ENCODE data around the gene VPS35L. TPM values are rescaled to one million over a fixed set of nuclear protein-coding genes. Genes with fewer than 3 reads are reported as not detected.
A peak's percentile ranks its signal among the peaks of the same experiment; 100 is the strongest.

The VPS35L gene
- total and polyA plus RNA-seq, 2 experiments from 2014 or later = 47.5 to 52.8 TPM

GRCh38 chr16:19521471-19522396, 33.8 kb upstream of the VPS35L start, which contains the start of gene GDE1:
TSS of gene GDE1 (minus strand) at chr16:19522098. CDS start at chr16:19521964, 134 bp downstream.
- under 1% methylated on average over 53 of the region's 62 CpGs for WGBS (ENCODE audit: low lambda C conversion rate, missing lambda C conversion rate)
- Histone ChIP-seq H3K27ac (peak within 1 kb of the TSS; percentile 94), H3K9me3 (ENCODE audit: low read depth) (no peaks in the 10 kb centered on the region), H2AFZ (peak within 1 kb of the TSS; percentile 73), H3K9me2 (replicated peaks; ENCODE audit: insufficient read depth) (no peaks in the 10 kb centered on the region), H3K79me2 (peaks cover 54% of the 10 kb centered on the region), H3K36me3 (replicated peaks; ENCODE audit: insufficient read depth, low read depth) (no peaks in the 10 kb centered on the region), H3K4me3 (peak within 1 kb of the TSS; percentile 87), H3K27me3 (no peaks in the 10 kb centered on the region), H3K4me1 (ENCODE audit: insufficient read depth) (peaks cover 10% of the 10 kb centered on the region), H4K20me1 (ENCODE audit: insufficient read depth, poor library complexity, severe bottlenecking) (peaks cover 11% of the 10 kb centered on the region), H3K4me2 (peak within 1 kb of the TSS; percentile 86)
- peak; percentile 97 for DNase-seq (ENCODE audit: low spot score)
- peak; percentile 38 for TF ChIP-seq CTCF (IDR thresholded peaks at IDR 0.05; ENCODE audit: poor library complexity)
- no peak for TF ChIP-seq EZH2 (IDR thresholded peaks at IDR 0.05; ENCODE audit: borderline replicate concordance)

- Histone ChIP-seq H3K4me1 (ENCODE audit: insufficient read depth) (peaks cover 10% of the 10 kb centered on the region), H3K27ac (no peak overlapping the region), H3K79me2 (peaks cover 53% of the 10 kb centered on the region), H3K4me3 (no peak overlapping the region), H3K9me2 (replicated peaks; ENCODE audit: insufficient read depth) (no peaks in the 10 kb centered on the region), H3K27me3 (no peaks in the 10 kb centered on the region), H2AFZ (peak overlapping the region; percentile 11), H3K4me2 (peak overlapping the region; percentile 53), H3K36me3 (replicated peaks; ENCODE audit: insufficient read depth, low read depth) (no peaks in the 10 kb centered on the region), H4K20me1 (ENCODE audit: insufficient read depth, poor library complexity, severe bottlenecking) (peaks cover 11% of the 10 kb centered on the region), H3K9me3 (ENCODE audit: low read depth) (no peaks in the 10 kb centered on the region)
- 35% methylated on average over 5 of the region's 5 CpGs for WGBS (ENCODE audit: low lambda C conversion rate, missing lambda C conversion rate)
- no peak for DNase-seq (ENCODE audit: low spot score)
- TF ChIP-seq EZH2phosphoT487 (IDR thresholded peaks at IDR 0.05; ENCODE audit: low read depth, severe bottlenecking, unreplicated experiment) (no peak), EZH2 (IDR thresholded peaks at IDR 0.05; ENCODE audit: borderline replicate concordance) (no peak), CTCF (IDR thresholded peaks at IDR 0.05; ENCODE audit: poor library complexity) (no peak)
Measured at GRCh38 chr16:19522397-19522732, 33.1 kb upstream of the VPS35L start.

- Histone ChIP-seq H3K36me3 (replicated peaks; ENCODE audit: insufficient read depth, low read depth) (no peaks in the 10 kb centered on the region), H4K20me1 (ENCODE audit: insufficient read depth, poor library complexity, severe bottlenecking) (peaks cover 11% of the 10 kb centered on the region), H2AFZ (no peak overlapping the region), H3K27ac (no peak overlapping the region), H3K4me1 (ENCODE audit: insufficient read depth) (peaks cover 10% of the 10 kb centered on the region), H3K9me3 (ENCODE audit: low read depth) (no peaks in the 10 kb centered on the region), H3K9me2 (replicated peaks; ENCODE audit: insufficient read depth) (no peaks in the 10 kb centered on the region), H3K4me2 (no peak overlapping the region), H3K27me3 (no peaks in the 10 kb centered on the region), H3K79me2 (peaks cover 50% of the 10 kb centered on the region), H3K4me3 (no peak overlapping the region)
- 80% methylated on average over 2 of the region's 2 CpGs for WGBS (ENCODE audit: low lambda C conversion rate, missing lambda C conversion rate)
- TF ChIP-seq EZH2phosphoT487 (IDR thresholded peaks at IDR 0.05; ENCODE audit: low read depth, severe bottlenecking, unreplicated experiment) (no peak), CTCF (IDR thresholded peaks at IDR 0.05; ENCODE audit: poor library complexity) (no peak), EZH2 (IDR thresholded peaks at IDR 0.05; ENCODE audit: borderline replicate concordance) (no peak)
- no peak for DNase-seq (ENCODE audit: low spot score)
Measured at GRCh38 chr16:19522760-19523159, 32.7 kb upstream of the VPS35L start.

Measured in hepatocyte (in vitro differentiated cells).